ENCODE measurements around the gene ACP6. TPM values are rescaled to one million over a fixed set of nuclear protein-coding genes. Genes with fewer than 3 reads are reported as not detected.
"Not testable (repeated sequence)": the region's sequence is repeated elsewhere in the genome, so short reads cannot be mapped to it uniquely, and the experiment has no call there.

Gene ACP6
- 7.5 and 14.7 TPM in 2 replicates for total RNA-seq (2014; rRNA removed; shearing (Covaris generic))

- peak; percentile 93 for DNase-seq (ENCODE audit: low spot score)
These were observed at the start of gene ACP6 for GRCh38 chr1:147670319-147671001. TSS of gene ACP6 (minus strand) at chr1:147670524. CDS start at chr1:147670048, 476 bp downstream.

- no peak for DNase-seq (ENCODE audit: low spot score)
These were observed 49.4 kb upstream of the ACP6 start for GRCh38 chr1:147719711-147720225.

- DNase-seq (ENCODE audit: low spot score): no peak
These were observed 48.8 kb upstream of the ACP6 start for GRCh38 chr1:147719029-147719698.

GRCh38 chr1:147717706-147718097 lies 47.4 kb upstream of the ACP6 start:
- DNase-seq (ENCODE audit: low spot score): no peak

- DNase-seq (ENCODE audit: low spot score): no peak
These were observed 46.9 kb upstream of the ACP6 start for GRCh38 chr1:147717051-147717705.

GRCh38 chr1:147712605-147713004 lies 42.3 kb upstream of the ACP6 start:
- no peak for DNase-seq (ENCODE audit: low spot score)

GRCh38 chr1:147700042-147701006 lies 30.0 kb upstream of the ACP6 start:
- peak; percentile 80 for DNase-seq (ENCODE audit: low spot score)

GRCh38 chr1:147699686-147700041 lies 29.3 kb upstream of the ACP6 start:
- DNase-seq (ENCODE audit: low spot score): no peak

- DNase-seq (ENCODE audit: low spot score): no peak
These were observed 12.9 kb upstream of the ACP6 start for GRCh38 chr1:147683163-147683763.

GRCh38 chr1:147680608-147681235 lies 10.4 kb upstream of the ACP6 start:
- not testable (repeated sequence) for DNase-seq (ENCODE audit: low spot score)

- DNase-seq (ENCODE audit: low spot score): not testable (repeated sequence)
These were observed 7.4 kb upstream of the ACP6 start for GRCh38 chr1:147677681-147678080.

- DNase-seq (ENCODE audit: low spot score): peak; percentile 80
These were observed 6.2 kb upstream of the ACP6 start for GRCh38 chr1:147676311-147677085.

- no peak for DNase-seq (ENCODE audit: low spot score)
These were observed 3.5 kb upstream of the ACP6 start for GRCh38 chr1:147673816-147674215.

GRCh38 chr1:147673406-147673805 lies 3.1 kb upstream of the ACP6 start:
- peak; percentile 13 for DNase-seq (ENCODE audit: low spot score)

- DNase-seq (ENCODE audit: low spot score): peak; percentile 50
These were observed 630 bp downstream of the ACP6 start for GRCh38 chr1:147669469-147670318.

- no peak for DNase-seq (ENCODE audit: low spot score)
These were observed 4.8 kb downstream of the ACP6 start for GRCh38 chr1:147665521-147665920.

GRCh38 chr1:147664206-147664605 lies 6.1 kb downstream of the ACP6 start:
- no peak for DNase-seq (ENCODE audit: low spot score)

- DNase-seq (ENCODE audit: low spot score): no peak
These were observed 15.8 kb downstream of the ACP6 start for GRCh38 chr1:147654511-147654910.

GRCh38 chr1:147652306-147652705 lies 18.0 kb downstream of the ACP6 start:
- no peak for DNase-seq (ENCODE audit: low spot score)

All from A172 (cell line).